Transverse colon (tissue), 3 donors: ENCODE measurements around the gene CADM4.

Experiments used
- CTCF ChIP-seq, 5 experiments: fragments of 200-600 bp in 3 of 5; fragments of 450-650 bp in 2 of 5; sonication (generic) in 3 of 5; IDR thresholded peaks; 1 replicate in 2 of 5; 2 replicates in 3 of 5; pipeline ENCODE4 v1.5.1; 2016 to 2017; ENCODE audit warnings: antibody characterized with exemption in 5 of 5, inconsistent platforms in 3 of 5, mild to moderate bottlenecking in 2 of 5, moderate library complexity in 1 of 5
- POLR2A ChIP-seq: fragments of 450-650 bp; IDR thresholded peaks from one replicate; pipeline ENCODE4 v1.6.1; 2016; ENCODE audit warnings: antibody characterized with exemption, mild to moderate bottlenecking, moderate library complexity

GRCh38 chr19:43595999-43596841 is 43.4 kb downstream of the CADM4 start, which contains the start of the genes IRGQ and ZNF576:
- peak; percentile 93 for TF ChIP-seq POLR2A
- peak in 2 of 5 experiments; percentile 12 to 19 for TF ChIP-seq CTCF (IDR thresholded peaks at IDR 0.05)
